Esophagus muscularis mucosa (tissue), 4 donors: Measurements from ENCODE around the gene SKI.

Experiments
- EP300 ChIP-seq: sonication (generic); formaldehyde crosslinking; IDR thresholded peaks from one replicate; pipeline ENCODE4 v1.6.1; 2017; ENCODE audit warnings: antibody characterized with exemption
- POLR2A ChIP-seq: fragments of 450-650 bp; IDR thresholded peaks from one replicate; pipeline ENCODE4 v1.6.1; 2017; ENCODE audit warnings: antibody characterized with exemption, moderate library complexity, mild to moderate bottlenecking, low read depth
- POLR2AphosphoS5 ChIP-seq, 2 donors: sonication (generic); formaldehyde crosslinking; IDR thresholded peaks; one replicate each; pipeline ENCODE4 v1.6.1; 2017; ENCODE audit warnings: antibody characterized with exemption in 2 of 2
- TF ChIP-seq, protein P1 (sequence below), 3 experiments: fragments of 200-600 bp in 2 of 3; fragments of 450-650 bp in 1 of 3; sonication (generic) in 2 of 3; IDR thresholded peaks; one replicate each; pipeline ENCODE4 v1.5.1; 2017 to 2019; ENCODE audit warnings: antibody characterized with exemption in 3 of 3, mild to moderate bottlenecking in 2 of 3, moderate library complexity in 1 of 3

GRCh38 chr1:2273401-2274090 lies 45.4 kb downstream of the SKI start:
- TF ChIP-seq POLR2AphosphoS5 (IDR thresholded peaks at IDR 0.05) (no peak), EP300 (no peak), POLR2A (no peak)
- TF ChIP-seq, protein P1, sequence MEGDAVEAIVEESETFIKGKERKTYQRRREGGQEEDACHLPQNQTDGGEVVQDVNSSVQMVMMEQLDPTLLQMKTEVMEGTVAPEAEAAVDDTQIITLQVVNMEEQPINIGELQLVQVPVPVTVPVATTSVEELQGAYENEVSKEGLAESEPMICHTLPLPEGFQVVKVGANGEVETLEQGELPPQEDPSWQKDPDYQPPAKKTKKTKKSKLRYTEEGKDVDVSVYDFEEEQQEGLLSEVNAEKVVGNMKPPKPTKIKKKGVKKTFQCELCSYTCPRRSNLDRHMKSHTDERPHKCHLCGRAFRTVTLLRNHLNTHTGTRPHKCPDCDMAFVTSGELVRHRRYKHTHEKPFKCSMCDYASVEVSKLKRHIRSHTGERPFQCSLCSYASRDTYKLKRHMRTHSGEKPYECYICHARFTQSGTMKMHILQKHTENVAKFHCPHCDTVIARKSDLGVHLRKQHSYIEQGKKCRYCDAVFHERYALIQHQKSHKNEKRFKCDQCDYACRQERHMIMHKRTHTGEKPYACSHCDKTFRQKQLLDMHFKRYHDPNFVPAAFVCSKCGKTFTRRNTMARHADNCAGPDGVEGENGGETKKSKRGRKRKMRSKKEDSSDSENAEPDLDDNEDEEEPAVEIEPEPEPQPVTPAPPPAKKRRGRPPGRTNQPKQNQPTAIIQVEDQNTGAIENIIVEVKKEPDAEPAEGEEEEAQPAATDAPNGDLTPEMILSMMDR (IDR thresholded peaks at IDR 0.05): no peak
